Muscle of back (tissue), 11 donors: ENCODE measurements around the gene PKDREJ. TPM values are rescaled to one million over a fixed set of nuclear protein-coding genes. Genes with fewer than 3 reads are reported as not detected.
"Not testable (repeated sequence)": the region's sequence is repeated elsewhere in the genome, so short reads cannot be mapped to it uniquely, and the experiment has no call there.

Experiments used
- DNase-seq, 3 donors: peaks; one replicate each; pipeline versions ENCODE4 v3.0.0 to v3.0.0-alpha.2; 2013
- polyA plus RNA-seq, 10 donors: library from polyadenylated mRNA; unstranded; fragments of 120-200 nt; gene quantifications; one replicate each; pipeline ENCODE4 v1.2.1, GENCODE V29; 2013; ENCODE audit not compliant: insufficient read length in 10 of 10

Gene PKDREJ
- polyA plus RNA-seq, 10 donors = 0.19 to 0.64 (median 0.34) TPM

DNA sequence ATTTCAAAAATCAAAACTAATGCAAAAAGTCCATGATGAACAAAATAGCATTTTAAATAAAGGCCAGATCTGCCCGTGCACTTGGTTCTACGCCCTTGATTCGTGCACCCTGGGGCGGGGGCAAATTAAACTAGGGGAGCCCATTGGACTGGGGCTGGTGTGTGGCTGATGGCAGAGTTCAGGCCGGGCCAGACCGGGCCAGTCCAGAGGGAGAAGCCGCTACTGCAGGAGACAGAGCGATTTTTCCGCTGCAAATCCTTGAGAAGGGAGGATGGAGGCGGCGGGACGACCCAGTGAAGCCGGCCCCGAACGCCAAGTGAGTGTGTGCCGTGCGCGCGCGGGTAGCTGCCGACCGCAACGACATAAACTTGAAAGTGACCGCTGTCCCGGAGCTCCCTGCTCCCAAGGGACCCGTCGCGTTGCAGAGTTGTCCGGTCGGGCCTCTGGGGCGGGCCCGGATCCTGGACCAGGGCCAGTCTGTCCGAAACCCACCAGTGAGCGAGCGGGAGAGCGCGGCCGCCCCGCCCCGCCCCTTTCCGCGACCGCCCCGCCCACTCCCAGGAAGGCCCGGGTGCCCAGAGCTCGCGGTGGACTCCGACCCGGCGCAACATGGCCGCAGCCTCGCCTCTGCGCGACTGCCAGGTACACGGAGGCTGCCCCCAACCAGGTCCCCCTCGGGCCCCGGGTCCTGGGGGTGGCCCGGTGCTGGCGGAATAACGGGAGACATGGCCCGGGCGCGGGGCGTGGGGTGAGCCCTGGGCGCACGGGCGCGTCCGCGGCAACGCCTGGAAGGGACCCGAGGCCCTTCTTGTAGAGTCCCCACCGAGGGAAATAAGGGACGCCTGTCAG is 4.5 kb upstream of the PKDREJ start, which contains the start of gene TTC38:
Gene TTC38, plus strand, starts transcription at position 578 of the 849 bp plus-strand sequence. Its CDS starts 32 bp downstream, at position 610.
- peak; percentile 84 to 95 (median 89) for DNase-seq

DNA sequence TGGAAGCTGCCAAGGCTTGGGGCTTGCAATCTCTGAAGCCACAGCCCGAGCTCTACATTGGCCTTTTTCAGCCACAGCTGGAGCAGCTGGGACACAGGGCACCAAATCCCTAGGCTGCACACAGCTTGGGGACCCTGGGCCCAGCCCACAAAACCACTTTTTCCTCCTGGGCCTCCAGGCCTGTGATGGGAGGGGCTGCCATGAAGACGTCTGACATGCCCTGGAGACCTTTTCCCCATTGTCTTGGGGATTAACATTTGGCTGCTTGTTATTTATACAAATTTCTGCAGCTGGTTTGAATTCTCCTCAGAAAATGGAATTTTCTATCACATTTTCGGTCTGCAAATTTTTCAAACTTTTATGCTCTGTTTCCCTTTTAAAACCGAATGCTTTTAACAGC is 2.5 kb upstream of the PKDREJ start:
- not testable (repeated sequence) for DNase-seq

DNA sequence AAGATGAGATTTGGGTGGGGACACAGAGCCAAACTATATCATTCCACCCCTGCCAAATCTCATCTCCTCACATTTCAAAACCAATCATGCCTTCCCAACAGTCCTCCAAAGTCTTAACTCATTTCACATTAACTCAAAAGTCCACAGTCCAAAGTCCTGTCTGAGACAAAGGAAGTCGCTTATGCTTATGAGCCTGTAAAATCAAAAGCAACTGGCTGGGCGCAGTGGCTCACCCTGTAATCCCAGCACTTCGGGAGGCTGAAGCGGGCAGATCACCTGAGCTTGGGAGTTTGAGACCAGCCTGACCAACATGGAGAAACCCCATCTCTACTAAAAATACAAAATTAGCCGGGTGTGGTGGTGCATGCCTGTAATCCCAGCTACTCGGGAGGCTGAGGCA is 1.4 kb upstream of the PKDREJ start:
- DNase-seq = not testable (repeated sequence)

DNA sequence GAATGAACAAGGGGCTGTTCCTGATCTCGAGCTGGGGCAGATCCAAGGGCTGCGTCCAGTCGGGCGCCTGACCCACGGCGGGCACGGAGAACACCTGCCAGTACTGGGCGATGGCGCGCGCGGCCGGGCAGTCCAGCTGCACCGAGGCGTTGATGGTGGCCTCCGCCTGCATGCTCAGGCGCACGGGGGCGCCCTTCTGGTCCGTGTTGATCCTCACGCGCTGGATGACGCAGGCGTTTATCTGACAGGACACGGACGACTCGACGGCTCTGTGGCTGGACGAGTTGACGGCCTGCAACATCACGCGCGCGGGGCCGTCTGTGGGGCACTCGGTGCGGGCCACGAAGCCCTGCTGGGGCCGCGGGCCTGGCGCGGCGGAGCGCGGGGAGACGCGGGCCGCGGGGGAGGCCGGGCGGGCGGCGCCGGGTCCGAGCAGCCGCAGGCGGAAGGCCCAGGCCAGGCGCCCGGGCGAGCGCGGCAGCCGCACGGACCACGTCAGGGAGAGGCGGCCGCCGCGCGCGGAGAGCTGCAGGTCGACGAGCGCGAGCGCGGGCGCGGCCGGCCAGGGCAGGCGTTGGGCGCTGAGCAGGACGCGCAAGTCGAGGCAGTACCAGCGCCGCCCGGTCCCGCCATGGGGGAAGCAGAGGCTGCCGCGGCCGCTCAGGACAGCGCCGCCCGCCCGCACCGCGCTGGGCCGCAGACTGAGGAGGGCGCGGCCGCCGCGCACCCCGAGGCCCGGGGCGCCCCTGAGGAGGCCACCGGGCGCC is 511 bp downstream of the PKDREJ start:
- DNase-seq = peak; percentile 27 to 65 (median 41)

DNA sequence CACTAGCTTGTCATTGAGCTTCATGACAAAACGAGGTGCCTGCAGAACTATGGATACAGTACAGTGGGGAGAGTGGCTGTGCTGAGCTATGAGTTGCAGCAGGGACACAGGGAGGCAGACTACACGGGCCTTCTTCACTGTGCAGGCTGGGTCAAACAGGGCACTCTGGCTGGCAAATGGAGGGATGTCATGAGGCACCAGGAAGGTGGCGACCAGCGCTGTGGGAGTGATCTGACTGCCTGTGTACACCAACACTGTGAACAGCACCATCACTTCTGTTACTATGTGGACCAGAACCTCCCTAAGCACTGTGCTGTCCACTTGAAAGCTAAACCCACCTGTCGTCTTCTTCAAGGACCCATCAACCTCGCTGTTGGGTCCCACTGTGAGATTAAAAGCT is 3.1 kb downstream of the PKDREJ start:
- DNase-seq = no peak

DNA sequence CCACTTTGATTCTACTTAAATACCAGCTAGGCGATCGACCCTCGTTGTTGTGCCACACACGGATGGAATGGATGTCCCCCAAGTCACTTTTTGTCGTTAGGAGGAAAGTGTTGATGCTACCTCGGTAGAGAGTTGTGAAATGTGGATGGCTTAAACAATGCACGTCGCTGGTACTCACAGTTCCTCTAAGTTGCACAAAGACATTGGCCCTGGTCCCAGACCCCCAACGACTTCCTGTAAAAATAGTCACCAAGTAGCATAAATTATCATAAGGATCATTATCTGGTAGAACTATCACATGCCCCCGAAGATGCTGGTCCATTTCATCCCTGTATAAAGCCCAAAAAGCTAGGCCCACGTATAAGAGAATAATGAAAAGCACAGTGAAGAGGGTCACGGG is 3.8 kb downstream of the PKDREJ start:
- DNase-seq = no peak

DNA sequence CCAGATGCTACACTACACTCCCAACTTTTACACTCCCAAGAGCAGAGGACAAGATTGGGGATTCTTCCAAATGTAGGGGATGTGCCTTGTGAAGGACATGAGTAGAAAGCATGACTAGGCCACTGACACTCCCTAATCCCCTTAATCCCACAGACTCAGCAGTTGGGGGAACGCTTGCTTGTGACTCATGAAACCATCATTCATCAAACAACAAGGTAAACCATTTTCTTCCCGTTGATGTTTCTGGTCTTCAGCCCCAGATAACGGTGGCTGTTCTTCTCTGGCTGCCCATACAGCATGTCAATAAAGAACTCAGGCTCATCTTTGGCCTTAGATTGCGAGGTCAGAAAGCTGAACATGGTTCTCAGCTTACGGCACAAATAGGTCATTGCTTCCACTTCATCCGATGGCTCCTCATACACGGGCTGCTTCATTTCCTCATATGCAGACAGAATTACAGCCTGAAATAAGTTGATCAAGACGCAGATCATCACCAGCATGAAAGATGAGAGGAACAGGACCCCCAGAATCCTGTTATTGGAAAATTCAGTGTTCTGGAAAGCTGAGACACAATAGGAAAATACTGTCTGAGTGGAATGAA is 6.7 kb downstream of the PKDREJ start:
- no peak for DNase-seq

DNA sequence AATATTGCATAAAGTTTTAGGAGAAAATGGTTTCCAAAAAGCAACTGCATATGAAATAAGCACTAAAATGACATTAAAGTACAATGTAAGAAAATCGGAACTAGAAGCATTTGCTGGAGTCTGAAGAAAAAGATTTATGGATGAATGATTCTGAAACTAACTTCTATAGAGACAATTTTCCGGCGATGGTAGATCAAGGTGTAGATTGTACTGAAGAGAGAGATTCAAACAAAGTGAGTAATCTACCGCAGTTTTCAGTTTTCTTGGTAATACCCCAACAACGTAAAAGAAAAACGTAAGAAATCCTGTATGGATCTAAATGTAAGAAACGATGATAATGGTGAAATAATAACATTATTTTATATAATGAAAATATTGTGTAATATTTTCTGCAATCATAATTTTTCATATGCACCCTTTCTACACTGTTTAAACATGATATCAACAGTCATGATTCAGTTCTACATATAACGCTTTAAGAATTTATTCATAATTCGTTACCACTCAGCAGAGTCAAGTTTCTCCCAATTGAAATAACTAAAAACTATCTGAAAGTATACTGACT is 11.2 kb downstream of the PKDREJ start:
- DNase-seq = no peak

DNA sequence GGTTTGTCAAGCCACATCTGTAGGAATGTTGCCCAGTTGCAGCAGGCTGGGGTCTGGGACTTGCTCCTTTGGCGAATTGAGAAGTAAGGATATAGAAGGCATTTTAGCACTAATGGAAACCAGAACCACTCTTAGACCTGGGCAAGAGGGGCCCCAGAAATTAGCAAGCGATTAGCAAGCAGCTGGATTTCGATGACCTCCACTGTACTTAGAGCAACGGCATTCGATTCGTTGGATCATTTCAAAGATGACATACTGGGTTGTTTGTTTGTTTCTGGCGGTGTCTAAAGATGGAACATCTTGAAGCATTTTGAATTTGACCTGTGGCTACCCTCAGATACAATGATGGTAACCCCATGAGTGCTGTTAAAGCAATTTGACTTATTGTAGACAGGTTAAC is 11.9 kb downstream of the PKDREJ start:
- peak in 1 of 3 donors; percentile 34 for DNase-seq

DNA sequence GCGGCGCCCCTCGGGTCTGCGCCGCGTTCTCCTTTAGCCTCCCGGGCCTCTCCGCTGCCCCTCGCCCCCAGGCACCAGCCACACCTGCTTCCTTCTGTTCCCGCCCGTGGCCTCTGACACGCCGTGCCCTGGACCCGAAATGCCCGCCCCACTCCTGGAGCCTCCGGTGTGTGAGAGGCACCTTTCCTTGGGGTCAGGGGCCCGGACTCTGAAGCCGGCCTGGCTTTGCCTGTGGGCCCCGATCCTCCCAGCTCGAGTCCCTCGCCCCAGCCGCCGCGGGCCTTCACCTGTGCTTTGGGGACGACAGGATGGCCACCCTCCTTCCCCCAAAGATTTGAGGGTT is 12.4 kb downstream of the PKDREJ start:
- DNase-seq = no peak

DNA sequence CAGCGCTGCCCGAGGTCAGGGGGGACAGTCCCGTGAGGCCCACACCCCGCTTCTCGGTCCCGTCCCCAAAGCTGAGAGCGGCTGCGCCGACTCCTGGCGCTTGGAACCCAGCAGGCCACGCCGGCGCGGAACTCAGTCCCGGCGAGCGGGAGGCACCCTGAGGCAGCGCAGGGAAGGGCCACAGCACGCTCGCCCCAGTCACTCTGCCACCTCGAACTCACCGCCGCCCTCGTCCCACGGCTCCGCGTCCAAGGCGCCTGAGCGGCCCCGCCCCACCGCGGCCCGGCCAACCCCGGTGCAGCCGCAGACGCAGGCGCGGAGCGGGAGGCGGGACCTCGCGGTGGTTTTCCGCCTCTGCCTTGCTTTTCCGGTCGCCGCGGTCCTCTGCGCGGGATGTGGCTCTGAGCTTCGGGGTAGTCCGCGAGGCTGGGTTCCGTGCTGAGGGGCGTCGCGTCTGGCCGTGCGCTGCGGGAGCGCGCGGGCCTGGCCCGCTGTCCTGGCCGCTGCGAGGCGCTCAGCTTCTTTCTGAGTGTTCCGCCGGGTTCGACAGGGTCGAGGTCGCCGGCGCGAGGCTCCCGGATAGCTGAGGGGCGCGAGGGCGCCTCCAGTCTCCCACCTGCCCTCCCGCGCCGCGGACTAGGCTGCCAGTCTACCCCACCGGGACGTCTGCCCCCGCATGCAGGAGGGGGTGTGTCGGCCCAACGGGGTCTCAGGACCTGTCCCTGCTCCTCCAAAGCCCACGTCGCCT is 12.9 kb downstream of the PKDREJ start, which contains the start of gene CDPF1:
Gene CDPF1, minus strand, starts transcription at position 259 of the 748 bp plus-strand sequence. CDS start 2,009 bp downstream, outside the sequence.
- DNase-seq = peak; percentile 88 to 96 (median 93)

DNA sequence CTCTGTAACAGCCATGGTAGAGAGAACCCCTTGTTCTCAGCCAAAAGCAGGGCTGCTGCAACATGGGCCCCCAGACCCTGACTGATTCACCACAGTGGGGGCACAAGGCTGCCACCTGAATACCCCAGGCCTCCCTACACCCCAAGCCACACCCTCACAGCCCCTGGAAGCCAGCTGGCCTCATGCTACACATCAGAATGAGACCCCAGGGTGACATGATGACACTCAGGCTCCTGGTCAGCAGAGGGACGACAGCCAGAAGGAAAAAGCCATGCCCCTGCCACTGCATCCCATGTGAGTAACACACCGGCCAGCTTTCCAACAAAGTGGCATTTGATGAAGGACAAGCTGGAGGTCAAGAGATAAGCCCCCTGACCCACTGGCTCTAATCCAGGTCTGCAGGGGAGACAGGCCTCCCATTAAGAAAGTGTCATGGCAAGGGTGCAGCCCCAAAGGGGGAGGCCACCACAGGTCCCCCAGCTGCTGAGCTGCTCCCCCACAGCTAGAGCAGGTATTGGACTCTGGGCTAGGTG is 15.6 kb downstream of the PKDREJ start:
- DNase-seq = no peak

DNA sequence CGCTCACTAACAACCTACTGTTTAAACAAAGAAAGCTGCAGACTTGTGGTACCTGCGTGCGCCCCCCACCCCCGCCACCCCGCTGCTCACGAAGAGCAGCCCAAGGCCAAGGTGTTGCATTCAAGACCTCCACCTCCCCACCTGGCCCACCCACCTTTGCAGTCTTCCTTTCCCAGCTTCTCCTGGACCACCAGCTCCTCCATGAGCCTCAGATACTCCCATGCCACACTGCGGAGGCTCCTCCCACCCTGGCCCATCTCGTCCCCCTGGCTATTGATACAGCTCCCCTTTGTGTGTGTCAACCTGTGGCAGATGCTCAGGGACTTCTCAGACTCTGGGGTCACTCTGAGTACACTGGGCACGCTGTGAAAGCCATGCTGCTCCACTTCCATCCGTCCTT is 17.0 kb downstream of the PKDREJ start:
- no peak for DNase-seq

DNA sequence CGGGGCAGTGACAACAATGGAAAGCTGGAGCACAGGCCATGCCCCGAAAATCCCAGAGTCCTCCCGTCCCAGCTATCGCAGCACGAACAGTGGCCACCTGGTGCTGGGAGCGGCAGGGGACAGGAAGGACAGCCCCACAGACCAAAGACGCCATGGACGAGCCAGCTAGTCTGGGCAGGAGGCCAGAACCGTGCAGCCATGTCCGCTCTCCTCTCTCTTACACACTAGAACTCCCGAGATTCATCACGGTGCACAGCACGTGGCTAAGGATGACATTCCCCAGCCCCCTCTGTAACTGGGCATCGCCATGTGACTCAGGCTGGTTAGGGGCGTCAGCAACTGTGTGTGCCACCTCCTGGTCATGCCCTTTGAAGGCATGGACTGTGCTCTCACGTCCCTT is 17.6 kb downstream of the PKDREJ start:
- DNase-seq = peak; percentile 51 to 81 (median 69)

DNA sequence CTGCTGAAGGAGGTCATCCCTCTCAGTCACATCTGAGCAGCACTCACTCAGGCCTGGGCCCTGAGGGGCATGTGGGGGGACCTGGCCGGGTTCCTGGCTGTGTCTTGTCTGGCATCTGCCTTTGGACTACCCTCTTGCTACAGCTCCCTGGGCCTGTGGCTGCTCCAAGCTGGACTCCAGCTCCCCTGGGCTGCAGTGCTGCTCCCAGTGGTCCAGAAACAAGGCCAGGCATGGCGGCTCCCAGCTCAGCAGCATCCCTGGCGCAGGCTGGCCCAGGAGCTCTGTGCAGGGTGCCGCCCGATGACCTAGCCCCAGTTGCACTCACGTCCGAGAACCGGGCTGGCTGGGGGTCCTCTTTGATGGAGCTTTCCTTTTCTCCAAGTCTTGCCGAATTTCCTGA is 18.4 kb downstream of the PKDREJ start:
- DNase-seq = no peak

DNA sequence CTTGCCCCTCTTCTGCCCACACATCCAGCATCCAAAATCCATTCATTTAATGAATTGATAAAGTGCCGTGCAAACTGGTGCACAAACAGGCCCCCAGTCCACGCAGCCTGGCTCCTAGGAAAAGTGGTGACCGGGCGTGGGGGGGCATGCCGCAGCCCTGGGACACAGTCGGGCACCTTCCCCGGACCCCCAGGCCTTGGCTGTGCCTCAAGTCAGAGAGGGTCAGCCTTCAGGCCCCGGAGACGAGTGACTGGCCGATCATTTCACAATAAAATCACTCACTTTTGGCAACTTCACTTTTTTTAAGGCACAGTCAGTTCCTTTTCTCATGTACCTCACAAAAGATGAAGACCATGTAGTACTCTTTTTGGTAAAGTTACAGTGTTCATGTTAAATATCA is 21.1 kb downstream of the PKDREJ start:
- no peak for DNase-seq

DNA sequence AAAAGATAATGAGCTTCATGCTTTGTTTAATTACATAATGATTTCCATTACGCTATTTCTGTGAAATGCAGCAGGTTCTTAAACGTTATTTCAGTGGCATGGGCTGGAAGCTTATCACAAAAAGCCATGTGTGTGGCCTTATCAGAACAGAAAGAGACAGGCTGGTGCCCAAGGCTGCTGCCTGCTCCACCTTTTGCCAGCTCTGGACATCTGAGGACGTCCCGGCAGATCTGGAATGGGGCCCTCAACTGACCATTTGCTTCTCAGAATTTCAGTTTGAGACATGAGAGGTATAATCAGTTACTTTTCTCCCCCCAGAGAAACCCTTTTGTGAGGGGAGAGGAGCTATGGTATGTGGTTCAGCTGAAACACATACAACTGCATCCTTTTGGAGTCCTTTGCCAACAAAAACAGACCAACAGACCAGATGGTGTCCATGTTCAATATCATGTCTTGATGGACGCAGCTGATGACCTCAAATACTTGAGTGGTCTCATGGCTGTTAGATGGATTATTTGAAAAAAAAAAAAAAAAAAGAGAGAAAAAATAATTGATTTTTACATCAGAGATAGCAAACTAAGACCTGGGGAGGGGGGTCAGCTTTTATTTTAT is 21.6 kb downstream of the PKDREJ start:
- DNase-seq = no peak

DNA sequence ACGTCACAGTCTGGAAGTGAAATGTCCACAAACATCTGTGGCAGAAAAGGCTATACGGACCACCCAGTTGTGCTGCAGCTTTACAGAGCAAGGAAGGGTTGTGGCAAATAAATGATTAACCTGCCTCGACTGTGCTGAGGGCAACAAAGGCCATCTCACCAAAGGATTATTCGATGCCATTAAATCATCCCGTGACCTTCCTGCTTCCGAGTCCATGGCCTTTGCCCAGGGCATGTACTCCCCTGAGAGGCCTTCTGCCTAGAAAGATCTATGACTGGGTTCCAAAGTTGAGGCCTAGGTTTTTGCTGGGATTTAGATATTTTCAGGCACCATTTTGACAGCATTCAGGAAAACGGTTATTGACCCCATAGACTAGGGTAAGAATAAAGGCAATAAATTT is 22.2 kb downstream of the PKDREJ start:
- DNase-seq = no peak

DNA sequence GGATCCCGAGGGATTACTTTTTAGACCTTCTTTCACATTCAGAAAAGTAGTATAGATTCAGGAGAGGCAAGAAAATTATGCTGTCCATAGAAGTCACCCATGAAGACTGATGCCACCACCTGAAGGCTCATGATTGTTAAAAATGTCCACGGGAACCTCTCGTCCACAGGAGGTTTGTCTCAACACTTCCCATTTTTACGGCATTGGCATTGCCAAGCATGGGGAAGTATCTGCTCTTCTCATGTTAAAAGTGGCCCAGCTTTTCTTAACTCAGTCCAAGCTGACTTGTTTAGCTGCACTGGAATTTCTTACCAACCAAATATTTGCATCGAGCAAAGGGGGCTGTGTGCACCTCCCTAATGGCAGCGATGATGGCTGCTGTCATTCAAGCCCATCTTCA is 22.6 kb downstream of the PKDREJ start:
- DNase-seq = no peak

DNA sequence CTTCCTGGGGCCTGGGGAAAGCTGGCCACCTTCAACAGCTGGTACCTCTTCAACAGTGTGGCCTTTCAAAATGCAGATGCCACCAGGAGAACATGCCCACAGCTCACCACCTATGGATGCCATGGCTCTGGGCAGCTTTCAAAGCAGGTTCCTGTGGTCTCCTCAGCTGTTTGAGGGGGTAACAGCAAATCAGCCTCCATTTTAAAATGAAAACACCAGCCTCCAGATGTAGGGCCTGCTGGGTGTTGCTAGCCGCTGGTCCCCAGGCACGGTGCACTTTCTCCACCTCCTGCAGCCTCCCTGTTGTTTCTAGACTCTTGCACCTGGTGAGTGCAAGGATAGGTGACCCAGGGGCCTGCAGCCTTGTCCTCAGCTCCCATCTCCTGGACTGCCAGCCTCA is 23.1 kb downstream of the PKDREJ start:
- no peak for DNase-seq
